K562 (cell line): ENCODE results near the gene TEX264. TPM values are rescaled to one million over a fixed set of nuclear protein-coding genes. Genes with fewer than 3 reads are reported as not detected.

Experiments used
- AFF1 ChIP-seq, 2 experiments: fragments of 450-650 bp; IDR thresholded peaks; 2 replicates each; pipeline ENCODE4 v1.6.1; 2018; ENCODE audit warnings: mild to moderate bottlenecking in 2 of 2, low read depth in 1 of 2; ENCODE audit not compliant: partially characterized antibody in 2 of 2
- GTF2A2 ChIP-seq: IDR thresholded peaks from 2 replicates; pipeline ENCODE4 v1.6.1; 2016; ENCODE audit warnings: mild to moderate bottlenecking, missing genetic modification characterization, missing compliant biosample characterization
- MGA ChIP-seq: fragments of 450-650 bp; IDR thresholded peaks from 2 replicates; pipeline ENCODE4 v1.6.1; 2016; ENCODE audit warnings: mild to moderate bottlenecking, moderate library complexity
- TBL1XR1 ChIP-seq, 2 experiments: IDR thresholded peaks; 2 replicates each; pipeline ENCODE4 v1.6.1; 2012; ENCODE audit warnings: improper control_type of control experiment in 2 of 2, low read length in 2 of 2, mild to moderate bottlenecking in 1 of 2
- polyA plus RNA-seq, 8 experiments: library from polyadenylated mRNA; depleted of rRNA in 4 of 8; stranded (reverse) in 5 of 8; unstranded in 3 of 8; fragments of >200 nt; fragmentation: Nextera tagmentation in 2 of 8; fragmentation: Illumina TruSeq in 1 of 8; extraction: Ambion mirVana in 2 of 8; extraction: Trizol in 1 of 8; gene quantifications; 2 replicates each; pipeline versions ENCODE4 v1.2.1 to v1.2.3, GENCODE V29; 2011 to 2014; ENCODE audit warnings: inconsistent platforms in 1 of 8, missing spikeins in 1 of 8
- total RNA-seq, 7 experiments: library from RNA; depleted of rRNA in 6 of 7; stranded (reverse); fragments of >200 nt in 6 of 7; fragmentation: Illumina TruSeq in 2 of 7; extraction: Trizol in 2 of 7; gene quantifications; 2 replicates each; pipeline versions ENCODE4 v1.2.1 to v1.2.3, GENCODE V29; 2011 to 2021; ENCODE audit warnings: low replicate concordance in 1 of 7
- TF ChIP-seq, protein P1 (sequence below): fragments of 450-650 bp; IDR thresholded peaks from 2 replicates; pipeline ENCODE4 v1.6.1; 2017; ENCODE audit warnings: antibody characterized with exemption, mild to moderate bottlenecking
- TF ChIP-seq, protein P2 (sequence below): fragments of 250-450 bp; sonication (Bioruptor Pico); IDR thresholded peaks from 2 replicates; pipeline ENCODE4 v1.4.0; 2020

TEX264 gene
- total and polyA plus RNA-seq, 9 of the 15 experiments (the other 6 are each of a cell fraction or from before 2014, with no cell fraction given): 4.1 to 47.0 (median 31.0) TPM

GRCh38 chr3:51680196-51680595, 9.1 kb downstream of the TEX264 start (continued):
- TF ChIP-seq MGA (no peak), TBL1XR1 (IDR thresholded peaks at IDR 0.05; ENCODE audit: low read length in 2 of 2) (no peak), GTF2A2 (tag) (no peak), AFF1 (IDR thresholded peaks at IDR 0.05; ENCODE audit: low read depth in 1 of 2, partially characterized antibody in 2 of 2) (no peak)
- TF ChIP-seq, protein P1, sequence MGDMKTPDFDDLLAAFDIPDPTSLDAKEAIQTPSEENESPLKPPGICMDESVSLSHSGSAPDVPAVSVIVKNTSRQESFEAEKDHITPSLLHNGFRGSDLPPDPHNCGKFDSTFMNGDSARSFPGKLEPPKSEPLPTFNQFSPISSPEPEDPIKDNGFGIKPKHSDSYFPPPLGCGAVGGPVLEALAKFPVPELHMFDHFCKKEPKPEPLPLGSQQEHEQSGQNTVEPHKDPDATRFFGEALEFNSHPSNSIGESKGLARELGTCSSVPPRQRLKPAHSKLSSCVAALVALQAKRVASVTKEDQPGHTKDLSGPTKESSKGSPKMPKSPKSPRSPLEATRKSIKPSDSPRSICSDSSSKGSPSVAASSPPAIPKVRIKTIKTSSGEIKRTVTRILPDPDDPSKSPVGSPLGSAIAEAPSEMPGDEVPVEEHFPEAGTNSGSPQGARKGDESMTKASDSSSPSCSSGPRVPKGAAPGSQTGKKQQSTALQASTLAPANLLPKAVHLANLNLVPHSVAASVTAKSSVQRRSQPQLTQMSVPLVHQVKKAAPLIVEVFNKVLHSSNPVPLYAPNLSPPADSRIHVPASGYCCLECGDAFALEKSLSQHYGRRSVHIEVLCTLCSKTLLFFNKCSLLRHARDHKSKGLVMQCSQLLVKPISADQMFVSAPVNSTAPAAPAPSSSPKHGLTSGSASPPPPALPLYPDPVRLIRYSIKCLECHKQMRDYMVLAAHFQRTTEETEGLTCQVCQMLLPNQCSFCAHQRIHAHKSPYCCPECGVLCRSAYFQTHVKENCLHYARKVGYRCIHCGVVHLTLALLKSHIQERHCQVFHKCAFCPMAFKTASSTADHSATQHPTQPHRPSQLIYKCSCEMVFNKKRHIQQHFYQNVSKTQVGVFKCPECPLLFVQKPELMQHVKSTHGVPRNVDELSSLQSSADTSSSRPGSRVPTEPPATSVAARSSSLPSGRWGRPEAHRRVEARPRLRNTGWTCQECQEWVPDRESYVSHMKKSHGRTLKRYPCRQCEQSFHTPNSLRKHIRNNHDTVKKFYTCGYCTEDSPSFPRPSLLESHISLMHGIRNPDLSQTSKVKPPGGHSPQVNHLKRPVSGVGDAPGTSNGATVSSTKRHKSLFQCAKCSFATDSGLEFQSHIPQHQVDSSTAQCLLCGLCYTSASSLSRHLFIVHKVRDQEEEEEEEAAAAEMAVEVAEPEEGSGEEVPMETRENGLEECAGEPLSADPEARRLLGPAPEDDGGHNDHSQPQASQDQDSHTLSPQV: no peak
- TF ChIP-seq, protein P2, sequence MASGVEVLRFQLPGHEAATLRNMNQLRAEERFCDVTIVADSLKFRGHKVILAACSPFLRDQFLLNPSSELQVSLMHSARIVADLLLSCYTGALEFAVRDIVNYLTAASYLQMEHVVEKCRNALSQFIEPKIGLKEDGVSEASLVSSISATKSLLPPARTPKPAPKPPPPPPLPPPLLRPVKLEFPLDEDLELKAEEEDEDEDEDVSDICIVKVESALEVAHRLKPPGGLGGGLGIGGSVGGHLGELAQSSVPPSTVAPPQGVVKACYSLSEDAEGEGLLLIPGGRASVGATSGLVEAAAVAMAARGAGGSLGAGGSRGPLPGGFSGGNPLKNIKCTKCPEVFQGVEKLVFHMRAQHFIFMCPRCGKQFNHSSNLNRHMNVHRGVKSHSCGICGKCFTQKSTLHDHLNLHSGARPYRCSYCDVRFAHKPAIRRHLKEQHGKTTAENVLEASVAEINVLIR (CRISPR knock-in tag): no peak
